HG02610 (cell line): ENCODE results near the gene CELSR1.
"Not testable (repeated sequence)": the region's sequence is repeated elsewhere in the genome, so short reads cannot be mapped to it uniquely, and the experiment has no call there.

Experiments used
- ATAC-seq: cut with Tn5 transposase; IDR thresholded peaks from one replicate; pipeline ENCODE4 v1.9.1; 2021; ENCODE audit warnings: mild to moderate bottlenecking, moderate library complexity; ENCODE audit not compliant: unreplicated experiment

CELSR1 gene

DNA sequence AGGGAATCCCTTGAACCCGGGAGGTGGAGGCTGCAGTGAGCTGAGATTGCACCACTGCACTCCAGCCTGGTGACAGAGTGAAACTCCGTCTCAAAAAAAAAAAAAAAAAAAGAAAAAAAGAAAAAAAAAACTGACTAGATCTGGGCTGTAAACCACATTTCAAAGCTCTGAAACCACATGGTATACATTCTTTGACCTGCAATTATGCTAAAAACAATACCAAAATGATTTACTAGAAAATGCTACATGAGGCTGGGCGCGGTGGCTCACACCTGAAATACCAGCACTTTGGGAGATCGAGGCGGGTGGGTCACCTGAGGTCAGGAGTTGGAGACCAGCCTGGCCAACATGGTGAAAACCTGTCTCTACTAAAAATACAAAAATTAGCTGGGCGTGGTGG is 133.5 kb downstream of the CELSR1 start:
- not testable (repeated sequence) for ATAC-seq

DNA sequence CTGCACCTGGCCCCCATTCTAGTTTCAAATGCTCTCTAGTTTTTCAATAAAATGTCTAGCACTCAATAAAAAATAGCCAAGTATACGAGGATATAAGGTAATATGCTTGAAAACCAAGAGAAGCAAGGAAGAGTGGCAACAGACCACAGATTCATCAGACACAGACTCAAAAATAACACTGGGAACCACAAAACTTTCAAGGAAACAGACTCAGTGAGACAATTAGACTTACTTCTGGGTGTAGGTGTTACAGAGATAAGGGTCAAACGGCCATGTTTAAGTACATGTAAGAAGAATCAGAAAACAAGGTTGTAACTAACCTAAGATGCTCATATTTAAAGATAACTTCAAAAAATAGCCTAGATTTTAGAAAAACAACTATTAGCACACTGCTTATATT is 134.9 kb downstream of the CELSR1 start:
- no peak for ATAC-seq

DNA sequence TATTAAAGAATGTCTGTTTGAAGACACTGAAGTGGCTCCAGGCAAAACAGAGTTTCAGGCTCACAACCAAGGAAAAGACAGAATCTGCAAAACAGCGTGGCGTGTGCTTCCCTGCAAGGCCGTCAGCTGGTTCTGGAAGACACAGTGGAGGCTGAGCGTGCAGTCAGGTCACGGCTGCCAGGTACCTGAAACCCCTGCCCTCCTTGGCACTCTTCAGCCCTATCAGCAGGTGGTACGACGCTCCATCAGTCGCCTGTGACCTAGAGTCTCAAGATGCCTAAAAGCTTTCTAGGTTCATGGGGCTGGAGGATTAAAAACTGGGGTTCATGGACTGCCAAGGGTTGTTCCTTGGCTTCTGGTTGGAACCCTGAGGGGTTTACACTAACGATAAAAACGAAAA is 136.1 kb downstream of the CELSR1 start:
- ATAC-seq: no peak

DNA sequence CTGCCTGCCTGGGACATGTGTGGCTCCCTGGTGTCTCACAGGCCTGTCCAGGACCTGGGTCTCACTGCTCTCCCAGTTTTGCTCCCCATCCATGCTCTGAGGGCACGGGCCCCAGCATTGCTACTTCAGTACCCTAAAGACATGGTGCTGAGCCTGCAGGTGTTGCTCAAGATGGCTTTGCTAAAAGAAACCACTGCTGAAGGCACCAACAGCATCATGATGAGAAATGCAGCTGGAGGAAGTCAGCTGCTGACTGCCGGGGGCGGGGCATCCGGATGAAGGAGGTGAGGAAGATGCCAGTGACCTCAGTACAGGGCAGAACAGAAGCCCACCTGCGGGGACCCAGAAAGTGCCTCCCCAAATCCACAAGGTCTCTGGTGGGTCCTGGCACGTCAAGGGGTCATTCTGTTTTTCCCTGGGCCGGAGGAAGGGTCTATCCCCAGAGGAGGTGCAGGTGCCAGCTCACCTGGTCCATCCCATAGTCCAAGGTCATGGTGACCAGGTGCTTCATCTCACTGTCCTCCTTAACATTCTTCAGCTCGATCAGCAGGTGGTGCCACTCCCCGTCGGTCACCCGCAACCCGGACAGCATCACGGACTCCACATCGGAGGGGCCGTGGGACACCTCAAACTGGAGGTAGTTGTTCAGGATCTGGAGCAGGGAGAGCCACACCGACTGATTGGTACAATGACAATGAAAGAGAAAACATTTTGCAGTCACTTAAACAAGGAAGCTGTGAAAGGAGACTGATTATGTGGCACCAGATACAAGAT is 138.0 kb downstream of the CELSR1 start:
- no peak for ATAC-seq

DNA sequence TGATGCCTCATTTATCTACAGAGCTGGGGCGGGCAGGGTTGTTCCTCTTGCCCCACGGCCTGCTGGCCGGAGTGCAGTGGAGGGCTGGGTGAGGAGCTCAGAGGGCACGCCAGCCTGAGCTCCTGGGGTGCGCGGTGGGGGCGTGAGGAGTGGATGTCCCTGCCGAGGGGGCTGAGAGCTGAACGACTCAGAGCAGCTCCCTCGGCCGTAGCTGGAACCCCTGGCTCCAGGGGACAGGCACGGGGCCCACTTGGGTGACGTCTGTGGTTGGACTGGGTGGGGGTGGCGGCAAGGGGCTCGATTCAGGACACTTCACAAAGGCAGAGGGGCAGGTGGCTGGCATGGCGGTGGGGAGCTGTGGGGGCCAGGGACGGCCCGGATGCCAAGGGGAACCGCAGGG is 139.5 kb downstream of the CELSR1 start:
- no peak for ATAC-seq

DNA sequence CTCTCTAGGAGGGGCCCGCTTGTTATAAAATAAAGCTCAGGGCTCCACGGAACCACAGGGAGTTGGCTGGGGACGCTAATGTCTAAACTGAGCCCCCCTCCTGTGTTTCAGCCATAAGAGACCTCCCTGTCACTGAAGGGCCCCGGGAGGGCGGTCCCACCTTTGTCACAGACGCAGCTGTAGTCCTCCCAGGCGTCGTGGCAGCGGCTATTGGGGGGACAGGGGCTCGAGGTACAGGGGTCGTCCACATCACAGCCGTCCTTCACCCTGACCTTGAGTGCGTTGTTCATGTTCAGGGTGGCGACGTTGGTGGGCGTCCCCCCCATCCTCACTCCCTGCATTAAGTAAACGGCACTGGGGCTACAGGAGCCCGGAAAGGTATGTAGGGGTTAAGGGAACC is 139.9 kb downstream of the CELSR1 start:
- no peak for ATAC-seq

DNA sequence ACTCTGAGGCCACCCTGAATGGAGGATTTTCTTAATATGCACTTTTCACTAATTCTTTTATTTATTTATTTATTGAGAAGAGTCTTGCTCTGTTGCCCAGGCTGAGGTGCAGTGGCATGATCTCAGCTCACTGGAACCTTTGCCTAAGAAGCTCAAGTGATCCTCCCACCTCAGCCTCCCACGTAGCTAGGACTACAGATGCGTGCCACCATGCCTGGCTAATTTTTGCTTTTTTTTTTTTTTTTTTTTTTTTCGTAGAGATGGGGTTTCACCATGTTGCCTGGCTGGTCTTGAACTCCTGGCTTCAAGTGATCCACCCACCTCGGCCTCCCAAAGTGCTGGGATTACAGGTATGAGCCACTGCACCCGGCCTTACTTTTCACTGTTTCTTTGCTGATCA is 140.4 kb downstream of the CELSR1 start:
- not testable (repeated sequence) for ATAC-seq

DNA sequence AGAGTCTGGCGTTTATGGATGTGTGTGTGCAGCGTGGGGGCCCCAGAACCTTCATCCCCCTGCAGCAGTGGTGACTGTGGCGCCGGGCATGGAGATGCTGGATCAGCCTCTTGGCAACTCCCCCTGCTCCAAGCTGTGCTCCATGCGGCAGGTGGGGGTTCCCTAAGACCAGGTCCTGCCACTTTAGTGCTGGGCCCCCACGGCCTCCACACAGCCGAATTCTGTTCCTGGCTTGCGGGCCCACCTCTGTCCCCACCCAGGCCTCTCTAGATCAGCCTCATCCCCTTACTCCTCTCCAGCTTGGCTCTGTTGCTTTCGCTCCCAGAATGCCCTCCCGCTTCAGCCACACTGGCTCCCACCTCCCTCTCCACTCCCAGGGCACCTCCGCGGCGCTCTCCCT is 142.3 kb downstream of the CELSR1 start:
- ATAC-seq: no peak

DNA sequence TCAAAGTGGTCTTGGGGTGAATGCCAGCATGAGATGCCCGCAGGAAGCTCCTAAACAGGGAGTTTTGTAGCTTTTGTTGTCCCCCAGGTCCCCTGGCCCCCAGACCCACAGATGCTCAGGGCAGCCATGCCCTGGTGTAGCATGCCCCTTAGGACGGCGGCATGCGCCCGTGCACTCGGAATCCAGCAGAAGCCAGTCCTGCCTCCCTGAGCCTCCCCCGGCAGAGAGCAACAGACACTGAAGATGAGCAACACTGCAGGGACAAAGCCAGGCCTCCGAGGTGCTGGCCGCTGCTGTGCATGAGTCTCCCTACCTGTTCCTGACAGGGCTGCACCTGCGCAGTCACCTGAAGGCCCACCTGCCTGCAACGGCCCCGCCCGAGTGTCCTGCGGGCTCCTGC is 142.8 kb downstream of the CELSR1 start:
- no peak for ATAC-seq

DNA sequence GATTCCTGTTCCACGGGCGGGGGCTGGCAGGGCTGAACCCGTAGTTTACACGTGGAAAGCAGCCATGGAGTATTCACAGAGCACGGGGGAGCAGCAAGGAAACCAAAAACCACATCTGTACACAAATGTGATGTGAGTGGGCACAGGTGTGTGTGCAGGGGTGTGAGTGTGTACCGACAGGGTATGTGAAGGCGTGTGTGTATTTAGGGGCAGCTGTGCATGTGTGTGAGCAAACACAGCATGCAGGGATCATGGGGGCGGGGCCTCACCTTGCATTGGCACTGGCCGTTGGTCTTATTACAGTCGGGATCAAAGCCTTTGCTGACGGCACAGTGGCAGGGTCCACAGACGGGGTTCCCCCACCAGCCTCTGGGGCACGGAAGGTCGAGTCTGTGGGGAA is 143.5 kb downstream of the CELSR1 start:
- no peak for ATAC-seq

DNA sequence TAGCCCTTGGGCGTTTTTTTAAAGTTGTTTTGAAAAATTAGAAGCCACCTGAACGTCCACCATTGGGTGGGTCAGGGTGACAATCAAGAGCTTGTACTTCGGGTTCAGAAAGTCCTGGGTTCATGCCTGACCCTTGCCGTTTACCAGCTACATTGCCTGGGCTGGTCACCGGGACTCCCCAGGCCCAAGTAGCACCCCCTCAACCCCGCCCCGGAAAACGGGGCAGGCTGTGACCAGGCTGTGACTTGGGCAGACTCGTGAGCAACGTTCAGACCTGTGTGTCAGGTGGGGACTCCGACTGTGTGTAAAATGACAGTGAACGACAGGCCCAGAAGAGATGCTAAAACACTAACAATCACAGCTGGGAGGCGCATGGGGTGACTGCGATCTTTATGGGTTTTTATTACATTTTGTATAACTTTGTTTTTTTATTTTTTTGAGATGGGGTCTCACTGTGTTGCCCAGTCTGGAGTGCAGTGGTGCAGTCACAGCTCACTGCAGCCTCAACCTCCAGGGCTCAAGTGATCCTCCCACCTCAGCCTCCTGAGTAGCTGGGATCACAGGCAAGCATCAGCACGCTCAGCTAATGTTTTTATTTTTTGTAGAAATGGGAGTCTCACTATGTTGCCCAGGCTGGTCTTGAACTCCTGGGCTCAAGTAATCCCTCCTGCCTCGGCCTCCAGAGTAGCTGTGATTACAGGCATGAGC is 145.1 kb downstream of the CELSR1 start:
- ATAC-seq: no peak

DNA sequence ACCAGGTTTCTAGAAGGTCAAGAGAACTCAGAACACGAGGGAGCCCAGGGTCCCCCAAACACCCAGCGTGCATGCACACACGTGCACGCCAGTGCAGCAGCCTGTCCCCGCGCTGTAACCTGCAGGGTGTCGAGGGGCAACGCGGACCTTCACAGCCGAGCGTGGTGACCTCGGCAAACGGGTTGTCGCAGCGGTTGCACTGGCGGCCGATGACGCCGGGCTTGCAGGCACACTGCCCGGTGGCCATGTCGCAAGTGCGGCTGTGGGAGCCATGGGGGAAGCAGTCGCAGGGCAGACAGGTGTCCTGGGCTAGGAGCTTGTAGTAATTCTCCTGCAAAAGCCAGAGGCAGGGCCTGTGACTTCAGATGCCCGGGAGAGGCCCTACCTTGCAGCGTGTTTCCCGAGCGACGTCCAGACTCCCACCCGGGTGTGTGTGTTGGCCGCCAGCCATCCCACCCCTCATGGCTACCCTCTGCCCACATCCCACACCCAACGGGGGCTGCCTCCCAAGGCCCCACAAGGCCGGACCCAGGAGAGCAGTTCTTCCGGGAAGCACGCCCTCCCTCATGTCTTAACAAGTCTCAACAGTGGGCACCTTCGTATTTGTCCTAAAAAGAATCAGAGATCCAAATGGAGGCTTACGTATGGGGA is 145.8 kb downstream of the CELSR1 start:
- no peak for ATAC-seq

DNA sequence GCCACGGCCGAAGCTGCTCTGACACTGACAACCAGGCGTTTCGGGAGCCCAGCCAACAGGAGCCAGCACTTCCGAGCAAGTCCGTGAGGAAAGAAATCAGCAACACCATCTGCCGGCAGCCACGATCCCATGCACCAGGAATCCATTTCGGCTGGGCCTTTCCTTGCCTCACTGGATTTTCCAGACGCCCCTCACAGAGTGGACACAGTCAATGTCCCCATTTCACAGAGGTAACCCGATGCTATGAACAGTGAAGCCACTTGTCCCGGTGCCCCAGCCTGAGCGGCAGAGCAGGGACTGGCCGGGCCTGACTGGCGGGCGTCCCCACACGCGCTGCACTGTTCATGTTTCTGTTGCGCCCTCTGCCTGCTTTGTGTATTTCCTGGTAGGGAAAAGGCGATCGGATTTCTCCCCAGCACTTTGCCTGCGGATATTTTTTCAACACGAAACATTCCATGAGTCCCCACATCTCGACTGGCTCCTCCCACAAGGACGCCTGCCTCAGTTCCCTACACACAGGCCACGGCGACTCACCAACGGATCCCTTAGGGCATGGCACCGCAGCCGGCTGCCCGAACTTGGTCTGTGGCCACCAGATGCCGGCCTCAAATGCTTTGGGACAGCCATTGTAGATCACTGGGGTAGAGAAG is 146.6 kb downstream of the CELSR1 start:
- ATAC-seq: no peak

DNA sequence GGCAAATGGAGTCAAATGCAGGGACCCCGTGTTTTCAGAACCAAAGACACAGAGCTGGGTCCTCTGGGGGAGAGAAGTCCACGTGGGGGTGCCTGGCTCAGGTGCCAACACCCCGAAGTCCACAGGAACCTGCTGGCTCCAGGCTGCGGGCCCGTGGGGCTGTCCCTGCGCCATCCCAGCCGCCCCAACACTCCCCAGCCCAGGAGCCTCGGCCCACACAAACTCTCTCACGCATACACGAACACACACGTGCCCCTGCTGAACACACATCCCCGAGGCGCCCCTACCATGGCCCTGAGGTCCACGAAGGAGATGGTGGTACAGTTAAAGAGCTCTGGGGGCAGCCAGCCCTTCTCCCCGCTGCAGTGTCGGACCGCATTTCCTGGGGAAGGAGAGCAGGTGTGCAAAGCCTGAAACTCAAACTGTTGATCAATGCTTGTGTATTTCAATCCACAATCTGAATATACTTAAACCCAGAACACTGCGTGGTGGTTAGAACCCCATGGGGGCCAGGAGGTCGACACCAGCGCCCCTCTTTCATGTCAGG is 147.2 kb downstream of the CELSR1 start:
- no peak for ATAC-seq

DNA sequence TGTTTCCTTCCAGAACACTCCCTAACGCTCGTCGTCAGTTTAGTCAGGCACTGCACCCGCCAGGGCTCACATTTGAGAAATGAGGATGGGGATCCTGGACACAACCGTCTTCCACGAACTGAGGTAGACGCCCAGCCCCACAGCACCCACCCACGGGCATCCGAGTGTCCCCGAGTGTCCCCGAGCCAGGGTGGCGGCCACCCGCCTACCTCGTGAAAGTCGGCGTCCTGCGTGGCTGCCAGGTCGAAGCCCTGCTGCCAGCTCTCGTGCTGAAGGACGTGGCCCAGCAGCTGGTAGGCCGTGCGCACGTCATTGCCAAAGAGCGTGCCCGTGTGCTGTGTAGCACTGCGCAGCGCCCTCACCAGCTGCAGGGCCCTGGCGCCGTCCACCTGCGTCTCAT is 148.3 kb downstream of the CELSR1 start:
- no peak for ATAC-seq

DNA sequence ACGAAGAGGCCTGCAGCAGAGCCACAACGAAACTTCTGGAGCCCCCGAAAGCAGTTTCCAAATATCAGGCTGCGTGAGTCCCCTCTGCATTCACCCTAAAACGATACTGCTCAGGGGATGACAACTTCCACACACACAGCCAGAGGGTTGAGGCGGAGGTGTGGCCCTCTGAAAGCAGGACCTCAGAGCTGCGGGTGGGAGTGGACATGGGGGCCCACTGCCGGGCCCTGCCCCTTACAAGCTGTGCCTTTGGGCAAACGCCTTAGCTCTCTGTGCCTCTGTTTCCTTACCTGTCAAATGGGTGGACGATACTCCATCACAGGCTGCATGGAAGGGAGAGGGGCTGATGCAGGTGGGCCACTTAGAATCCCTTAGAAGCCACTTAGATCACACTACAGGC is 148.8 kb downstream of the CELSR1 start:
- no peak for ATAC-seq

DNA sequence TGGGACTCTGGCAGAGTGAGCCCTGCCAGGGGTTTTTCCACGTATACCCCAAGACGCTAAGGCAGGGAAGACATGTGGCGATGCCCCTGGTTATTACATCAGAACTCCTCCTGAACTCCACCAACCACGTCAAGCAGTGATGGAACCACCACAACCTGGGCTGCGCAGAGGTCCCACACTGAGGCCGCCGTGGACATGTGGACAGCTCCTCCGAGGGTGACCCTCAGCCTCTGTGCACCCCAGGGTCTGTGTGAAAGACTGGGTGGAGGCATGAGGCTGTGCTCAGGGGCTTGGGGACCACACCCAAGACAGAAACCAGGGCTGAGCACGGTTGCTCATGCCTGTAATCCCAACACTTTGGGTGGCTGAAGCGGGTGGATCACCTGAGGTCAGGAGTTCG is 149.7 kb downstream of the CELSR1 start:
- no peak for ATAC-seq

DNA sequence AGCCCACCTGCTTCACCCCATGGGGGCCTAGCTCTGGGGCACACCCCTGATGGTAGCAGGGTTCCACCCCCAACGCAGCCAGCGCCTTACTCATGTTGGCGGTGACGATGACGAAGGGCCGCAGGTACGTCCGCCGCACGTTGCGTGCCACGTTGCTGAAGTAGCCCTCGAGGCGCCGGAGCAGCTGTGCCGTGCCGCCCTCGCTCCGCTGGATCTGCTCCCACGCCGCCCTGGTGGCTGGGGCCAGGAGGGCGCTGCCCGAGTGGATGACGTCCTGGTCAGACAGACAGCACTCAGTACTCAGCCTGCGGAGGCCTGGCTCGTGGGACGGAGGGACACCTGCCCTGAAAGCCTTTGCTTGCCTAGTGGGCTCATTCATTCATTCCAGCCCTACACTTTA is 151.1 kb downstream of the CELSR1 start:
- no peak for ATAC-seq

DNA sequence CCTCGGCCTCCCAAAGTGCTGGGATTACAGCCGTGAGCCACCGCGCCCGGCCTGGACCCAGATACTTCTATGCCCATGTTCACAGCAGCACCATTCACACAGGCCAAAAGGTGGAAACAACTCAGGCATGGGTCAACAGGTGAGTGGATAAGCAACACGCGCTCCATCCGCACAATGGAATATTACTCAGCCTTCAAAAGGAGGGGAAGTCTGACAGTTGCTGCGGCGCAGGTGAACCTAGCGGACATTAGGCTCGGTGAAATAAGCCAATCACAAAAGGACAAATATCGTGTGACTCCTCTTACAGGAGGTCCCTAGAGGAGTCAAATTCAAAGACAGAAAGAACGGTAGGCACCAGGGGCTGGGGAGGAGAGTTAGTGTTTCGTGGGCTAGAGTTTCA is 154.9 kb downstream of the CELSR1 start:
- no peak for ATAC-seq

DNA sequence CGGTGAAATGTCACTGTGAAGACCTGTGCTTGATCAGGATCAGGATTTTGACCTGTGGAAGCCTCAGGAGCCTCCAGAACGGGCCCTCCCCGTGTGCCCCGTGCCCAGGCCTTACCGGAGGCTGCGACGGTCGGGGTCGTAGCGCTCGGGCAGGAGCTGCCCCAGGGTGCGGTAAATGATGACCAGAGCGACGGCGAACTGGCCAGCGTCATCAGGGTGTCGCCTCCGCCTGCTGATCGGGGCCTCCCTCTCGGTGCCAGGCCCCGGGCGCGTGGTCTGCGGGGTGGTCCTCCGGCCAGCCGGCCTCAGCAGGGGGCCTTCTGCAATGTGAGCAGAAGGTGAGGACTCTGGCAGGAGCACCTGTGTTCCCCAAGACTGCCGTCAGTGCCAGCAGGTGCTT is 155.7 kb downstream of the CELSR1 start:
- ATAC-seq: no peak

DNA sequence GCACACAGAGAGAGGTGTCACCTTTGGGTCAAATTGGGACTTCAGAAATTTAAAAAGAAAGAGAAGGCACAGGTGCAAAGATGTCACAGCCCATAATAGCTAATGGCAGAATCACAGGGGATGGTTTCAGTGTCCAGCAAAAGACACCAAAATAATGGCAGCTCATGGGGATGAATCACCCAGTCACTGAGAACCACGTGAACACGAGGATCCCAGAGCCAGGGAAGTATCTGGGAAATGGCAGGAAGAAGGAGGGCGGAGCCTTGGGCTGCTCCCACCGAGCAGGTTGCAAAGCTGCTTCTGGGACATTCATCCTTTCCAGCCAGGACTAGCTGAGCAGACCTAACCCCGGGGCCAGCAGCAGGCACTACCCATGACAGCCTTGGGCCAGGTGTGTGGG is 156.3 kb downstream of the CELSR1 start:
- ATAC-seq: no peak
